Measurements from ENCODE around the gene B3GALT6.

DNA sequence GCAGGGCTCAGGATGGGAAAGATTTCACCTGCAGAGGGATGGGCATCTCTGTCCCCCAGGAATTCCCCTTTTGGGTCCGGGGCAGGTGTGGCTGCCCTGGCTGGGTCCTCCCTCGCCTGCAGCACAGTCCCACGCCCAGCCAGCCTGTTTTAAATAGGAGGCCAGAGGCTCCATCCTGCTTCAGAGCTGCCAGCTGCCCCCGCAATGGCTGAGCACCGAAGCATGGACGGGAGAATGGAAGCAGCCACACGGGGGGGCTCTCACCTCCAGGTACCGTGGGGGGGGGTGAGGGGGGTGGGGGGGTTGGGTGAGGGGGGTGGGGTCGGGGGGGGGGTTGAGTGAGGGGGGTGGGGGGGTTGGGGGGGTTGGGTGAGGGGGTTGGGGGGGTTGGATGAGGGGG, 51.8 kb downstream of the B3GALT6 start:
- no peak for TF ChIP-seq EZH2 (IDR thresholded peaks at IDR 0.05)
- TF ChIP-seq POLR2AphosphoS5 (IDR thresholded peaks at IDR 0.05; ENCODE audit: borderline replicate concordance, low read depth, low read length) = no peak
- TF ChIP-seq FOXP2 (optimal IDR thresholded peaks at IDR 0.05; ENCODE audit: control extremely low read depth, extremely low read length, insufficient read depth) = no peak

Data from SK-N-MC (cell line).